Measurements from ENCODE around the gene SPHK1.
A peak's percentile ranks its signal among the peaks of the same experiment; 100 is the strongest.

The SPHK1 gene

GRCh38 chr17:76431509-76431908 lies 47.1 kb downstream of the SPHK1 start:
- no peak for TF ChIP-seq CTCF (IDR thresholded peaks at IDR 0.05; ENCODE audit: low read depth, low read length)
- no peak for DNase-seq (ENCODE audit: extremely low read depth, low read depth)

- TF ChIP-seq CTCF (IDR thresholded peaks at IDR 0.05; ENCODE audit: low read depth, low read length), result no peak
These were observed 47.6 kb downstream of the SPHK1 start for GRCh38 chr17:76432004-76432403.

GRCh38 chr17:76432712-76433336 lies 48.4 kb downstream of the SPHK1 start:
- peak; percentile 17; the same call in 1 of the 2 replicates for TF ChIP-seq CTCF (IDR thresholded peaks at IDR 0.05; ENCODE audit: low read depth, low read length)
- DNase-seq (ENCODE audit: extremely low read depth, low read depth), result no peak

More at GRCh38 chr17:76432004-76432403, 47.6 kb downstream of the SPHK1 start:
- no peak for DNase-seq (ENCODE audit: extremely low read depth, low read depth)

DNA sequence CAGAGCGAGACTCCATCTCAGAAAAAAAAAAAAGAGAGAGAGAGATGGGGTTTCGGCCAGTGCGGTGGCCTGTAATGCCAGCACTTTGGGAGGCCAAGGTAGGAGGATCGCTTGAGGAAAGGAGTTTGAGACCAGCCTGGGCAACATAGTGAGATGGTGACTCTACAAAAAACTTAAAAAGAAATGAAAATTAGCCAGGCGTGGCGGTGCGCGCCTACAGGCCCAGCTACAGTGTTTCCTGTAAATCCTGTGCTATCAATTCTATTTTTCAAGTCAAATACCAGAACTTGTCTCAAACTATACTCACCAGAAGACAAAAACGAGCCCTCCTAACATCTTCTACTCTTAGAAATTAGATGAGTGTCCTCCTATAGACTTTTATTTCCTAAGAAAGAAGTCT lies 49.3 kb downstream of the SPHK1 start:
- no peak for TF ChIP-seq CTCF (IDR thresholded peaks at IDR 0.05; ENCODE audit: low read depth, low read length)
- DNase-seq (ENCODE audit: extremely low read depth, low read depth), result no peak

DNA sequence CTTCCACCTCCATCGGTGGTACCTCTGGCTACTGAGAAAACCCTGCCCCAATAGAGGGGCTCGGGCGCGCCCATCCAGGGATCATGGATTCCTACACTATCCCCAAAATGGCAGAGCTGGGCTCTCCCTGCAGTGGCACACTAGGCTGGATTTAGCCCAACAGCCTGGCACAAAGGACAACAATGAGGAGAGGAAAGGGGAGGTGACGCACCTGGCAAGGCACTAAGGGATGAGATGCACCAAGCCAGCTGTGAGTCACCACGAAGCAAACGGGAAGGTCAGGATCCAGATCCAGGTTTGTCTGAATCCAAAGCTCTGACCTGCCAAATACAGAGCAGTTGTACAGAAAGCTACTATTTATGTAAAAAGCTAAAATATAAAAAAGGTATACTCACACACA lies 50.5 kb downstream of the SPHK1 start:
- DNase-seq (ENCODE audit: extremely low read depth, low read depth), result no peak
- no peak for TF ChIP-seq CTCF (IDR thresholded peaks at IDR 0.05; ENCODE audit: low read depth, low read length)

DNA sequence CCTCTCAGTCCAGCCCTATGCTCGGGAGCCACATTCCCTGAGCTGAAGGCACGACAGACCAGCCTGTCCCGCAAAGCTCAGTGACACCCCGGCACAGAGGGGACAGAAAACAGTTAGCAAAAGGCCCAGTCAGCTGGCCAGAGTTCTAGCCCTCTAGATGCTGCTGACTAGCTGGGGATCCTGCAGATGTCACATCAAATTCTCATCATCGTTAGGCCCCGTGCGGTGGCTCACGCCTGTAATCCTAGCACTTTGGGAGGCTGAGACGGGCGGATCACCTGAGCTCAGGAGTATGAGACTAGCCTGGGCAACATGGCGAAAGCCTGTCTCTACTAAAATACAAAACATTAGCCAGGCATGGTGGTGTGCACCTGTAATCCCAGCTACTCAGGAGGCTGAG lies 51.3 kb downstream of the SPHK1 start:
- no peak for TF ChIP-seq CTCF (IDR thresholded peaks at IDR 0.05; ENCODE audit: low read depth, low read length)
- no peak for DNase-seq (ENCODE audit: extremely low read depth, low read depth)

Measured in AG09319 (cell line).